HG03135 (cell line): Measurements from ENCODE around the gene PRMT5.
"Not testable (repeated sequence)": the region's sequence is repeated elsewhere in the genome, so short reads cannot be mapped to it uniquely, and the experiment has no call there.

ENCODE experiments used
- ATAC-seq: cut with Tn5 transposase; IDR thresholded peaks from one replicate; pipeline ENCODE4 v1.9.1; 2021; ENCODE audit warnings: mild to moderate bottlenecking, moderate library complexity; ENCODE audit not compliant: unreplicated experiment

Gene PRMT5

GRCh38 chr14:22935156-22935555, 6.0 kb upstream of the PRMT5 start:
- ATAC-seq: no peak

- no peak for ATAC-seq
These were observed 3.0 kb upstream of the PRMT5 start for GRCh38 chr14:22932146-22932545.

GRCh38 chr14:22929961-22930364, 787 bp upstream of the PRMT5 start:
- ATAC-seq: peak; percentile 4

- ATAC-seq: no peak
These were observed 706 bp downstream of the PRMT5 start for GRCh38 chr14:22928237-22929103.

- ATAC-seq: no peak
These were observed 2.9 kb downstream of the PRMT5 start for GRCh38 chr14:22926316-22926715.

GRCh38 chr14:22925513-22925912, 3.7 kb downstream of the PRMT5 start:
- ATAC-seq: no peak

- no peak for ATAC-seq
These were observed 5.4 kb downstream of the PRMT5 start for GRCh38 chr14:22923746-22924145.

GRCh38 chr14:22922294-22922693, 6.9 kb downstream of the PRMT5 start:
- ATAC-seq: no peak

- ATAC-seq: no peak
These were observed 8.5 kb downstream of the PRMT5 start for GRCh38 chr14:22920697-22921096.

- no peak for ATAC-seq
These were observed 9.6 kb downstream of the PRMT5 start for GRCh38 chr14:22919601-22919921.

- peak; percentile 90 for ATAC-seq
These were observed 10.2 kb downstream of the PRMT5 start, which contains the start of gene RBM23 for GRCh38 chr14:22918804-22919600. RBM23 (minus strand) TSS chr14:22919149.

GRCh38 chr14:22915886-22916521, 13.2 kb downstream of the PRMT5 start:
- no peak for ATAC-seq

GRCh38 chr14:22914836-22915235, 14.3 kb downstream of the PRMT5 start:
- not testable (repeated sequence) for ATAC-seq

- ATAC-seq: no peak
These were observed 18.3 kb downstream of the PRMT5 start for GRCh38 chr14:22910916-22911315.

GRCh38 chr14:22908601-22909000, 20.6 kb downstream of the PRMT5 start:
- ATAC-seq: no peak

- ATAC-seq: no peak
These were observed 21.7 kb downstream of the PRMT5 start for GRCh38 chr14:22907429-22907828.

- ATAC-seq: no peak
These were observed 23.1 kb downstream of the PRMT5 start for GRCh38 chr14:22906073-22906472.

GRCh38 chr14:22905627-22906026, 23.5 kb downstream of the PRMT5 start:
- no peak for ATAC-seq

GRCh38 chr14:22903742-22904087, 25.5 kb downstream of the PRMT5 start:
- ATAC-seq: no peak

GRCh38 chr14:22901799-22902198, 27.4 kb downstream of the PRMT5 start:
- ATAC-seq: no peak

GRCh38 chr14:22900081-22900799, 28.9 kb downstream of the PRMT5 start:
- ATAC-seq: no peak
